ENCODE measurements around the gene RYR1.

DNA sequence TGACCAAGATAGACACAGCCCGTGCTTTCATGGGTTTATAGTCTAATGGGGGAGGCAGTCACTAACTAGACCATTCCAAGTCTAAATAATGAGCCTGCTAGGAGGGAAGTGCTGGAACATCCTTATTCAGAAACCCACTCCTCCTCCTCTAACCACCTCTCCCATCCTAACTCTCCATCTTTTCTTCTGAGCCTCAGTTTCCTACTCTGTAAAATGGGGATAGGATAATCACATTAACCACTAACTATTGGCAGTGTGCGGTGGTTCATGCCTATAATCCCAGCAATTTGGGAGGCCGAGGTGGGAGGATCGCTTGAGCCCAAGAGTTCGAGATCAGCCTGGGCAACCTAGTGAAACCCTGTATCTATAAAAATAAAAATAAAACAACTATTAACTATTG lies 115.6 kb downstream of the RYR1 start:
- TF ChIP-seq POLR2AphosphoS5 (IDR thresholded peaks at IDR 0.05; ENCODE audit: low read depth, low read length) (no peak), SIN3A (IDR thresholded peaks at IDR 0.05; ENCODE audit: borderline replicate concordance, insufficient read depth, low read depth, low read length) (no peak), TCF7L2 (IDR thresholded peaks at IDR 0.05; ENCODE audit: low read depth, low read length) (no peak)
- TF ChIP-seq, protein P1, sequence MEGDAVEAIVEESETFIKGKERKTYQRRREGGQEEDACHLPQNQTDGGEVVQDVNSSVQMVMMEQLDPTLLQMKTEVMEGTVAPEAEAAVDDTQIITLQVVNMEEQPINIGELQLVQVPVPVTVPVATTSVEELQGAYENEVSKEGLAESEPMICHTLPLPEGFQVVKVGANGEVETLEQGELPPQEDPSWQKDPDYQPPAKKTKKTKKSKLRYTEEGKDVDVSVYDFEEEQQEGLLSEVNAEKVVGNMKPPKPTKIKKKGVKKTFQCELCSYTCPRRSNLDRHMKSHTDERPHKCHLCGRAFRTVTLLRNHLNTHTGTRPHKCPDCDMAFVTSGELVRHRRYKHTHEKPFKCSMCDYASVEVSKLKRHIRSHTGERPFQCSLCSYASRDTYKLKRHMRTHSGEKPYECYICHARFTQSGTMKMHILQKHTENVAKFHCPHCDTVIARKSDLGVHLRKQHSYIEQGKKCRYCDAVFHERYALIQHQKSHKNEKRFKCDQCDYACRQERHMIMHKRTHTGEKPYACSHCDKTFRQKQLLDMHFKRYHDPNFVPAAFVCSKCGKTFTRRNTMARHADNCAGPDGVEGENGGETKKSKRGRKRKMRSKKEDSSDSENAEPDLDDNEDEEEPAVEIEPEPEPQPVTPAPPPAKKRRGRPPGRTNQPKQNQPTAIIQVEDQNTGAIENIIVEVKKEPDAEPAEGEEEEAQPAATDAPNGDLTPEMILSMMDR (IDR thresholded peaks at IDR 0.05), result no peak
- TF ChIP-seq, protein P2, sequence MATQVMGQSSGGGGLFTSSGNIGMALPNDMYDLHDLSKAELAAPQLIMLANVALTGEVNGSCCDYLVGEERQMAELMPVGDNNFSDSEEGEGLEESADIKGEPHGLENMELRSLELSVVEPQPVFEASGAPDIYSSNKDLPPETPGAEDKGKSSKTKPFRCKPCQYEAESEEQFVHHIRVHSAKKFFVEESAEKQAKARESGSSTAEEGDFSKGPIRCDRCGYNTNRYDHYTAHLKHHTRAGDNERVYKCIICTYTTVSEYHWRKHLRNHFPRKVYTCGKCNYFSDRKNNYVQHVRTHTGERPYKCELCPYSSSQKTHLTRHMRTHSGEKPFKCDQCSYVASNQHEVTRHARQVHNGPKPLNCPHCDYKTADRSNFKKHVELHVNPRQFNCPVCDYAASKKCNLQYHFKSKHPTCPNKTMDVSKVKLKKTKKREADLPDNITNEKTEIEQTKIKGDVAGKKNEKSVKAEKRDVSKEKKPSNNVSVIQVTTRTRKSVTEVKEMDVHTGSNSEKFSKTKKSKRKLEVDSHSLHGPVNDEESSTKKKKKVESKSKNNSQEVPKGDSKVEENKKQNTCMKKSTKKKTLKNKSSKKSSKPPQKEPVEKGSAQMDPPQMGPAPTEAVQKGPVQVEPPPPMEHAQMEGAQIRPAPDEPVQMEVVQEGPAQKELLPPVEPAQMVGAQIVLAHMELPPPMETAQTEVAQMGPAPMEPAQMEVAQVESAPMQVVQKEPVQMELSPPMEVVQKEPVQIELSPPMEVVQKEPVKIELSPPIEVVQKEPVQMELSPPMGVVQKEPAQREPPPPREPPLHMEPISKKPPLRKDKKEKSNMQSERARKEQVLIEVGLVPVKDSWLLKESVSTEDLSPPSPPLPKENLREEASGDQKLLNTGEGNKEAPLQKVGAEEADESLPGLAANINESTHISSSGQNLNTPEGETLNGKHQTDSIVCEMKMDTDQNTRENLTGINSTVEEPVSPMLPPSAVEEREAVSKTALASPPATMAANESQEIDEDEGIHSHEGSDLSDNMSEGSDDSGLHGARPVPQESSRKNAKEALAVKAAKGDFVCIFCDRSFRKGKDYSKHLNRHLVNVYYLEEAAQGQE (IDR thresholded peaks at IDR 0.05; ENCODE audit: insufficient read depth in 1 of 2, low read depth in 2 of 2, low read length in 1 of 2), result no peak
